HCT116 (cell line): ENCODE results near the gene ELP2. TPM values are rescaled to one million over a fixed set of nuclear protein-coding genes. Genes with fewer than 3 reads are reported as not detected.

Experiments
- ATAC-seq: fragments of 200-7000 bp; cut with Tn5 transposase; 2 replicates; pipeline ENCODE4 v1.9.1; 2020; ENCODE audit warnings: mild to moderate bottlenecking, moderate library complexity
- BruUV-seq: library from RNA; stranded (reverse); fragments of 400-500 nt; replicated peaks from 2 replicates; lab custom pipeline; 2021; lab: Mats Ljungman, UMichigan
- CTCF ChIA-PET: fragments of 300-600 bp; sonication (Branson Sonifier 250); formaldehyde crosslinking; loops from one replicate; lab custom pipeline; 2021; ENCODE audit warnings: antibody characterized with exemption; lab: Charles Lee
- POLR2A ChIA-PET: fragments of 300-600, 350-600 bp; sonication (Branson Sonifier 250); formaldehyde crosslinking; loops from one replicate; lab custom pipeline; 2021; ENCODE audit warnings: antibody characterized with exemption; lab: Charles Lee
- RAD21 ChIA-PET, 2 experiments: fragments of 300-600 bp; sonication (Branson Sonifier 250); formaldehyde crosslinking; loops; one replicate each; lab custom pipeline; 2023; ENCODE audit warnings: low total read pairs in 2 of 2; ENCODE audit not compliant: uncharacterized antibody in 2 of 2, unreplicated experiment in 2 of 2, low non-redundant PET in 1 of 2; lab: Charles Lee
- DNase-seq: peaks from one replicate; pipeline ENCODE4 v3.0.0-alpha.2; 2010; ENCODE audit warnings: low read depth, low spot score
- H2AFZ ChIP-seq: fragments of 200-600 bp; shearing (Covaris generic), sonication (generic); 2 replicates; pipeline ENCODE4 v1.6.1; 2017; ENCODE audit warnings: low read depth, mixed run types, mixed read lengths, antibody characterized with exemption, low read length; ENCODE audit not compliant: poor library complexity, severe bottlenecking
- H3K27ac ChIP-seq: 2 replicates; pipeline ENCODE4 v1.5.1; 2012; ENCODE audit warnings: low read depth, low read length
- H3K27me3 ChIP-seq: fragments of 200-600 bp; sonication (generic); 2 replicates; pipeline ENCODE4 v1.6.1; 2016; ENCODE audit warnings: mixed run types, low read length, mixed read lengths; ENCODE audit not compliant: insufficient read depth
- H3K36me3 ChIP-seq, 2 experiments: fragments of 200-500 bp in 1 of 2; fragments of 200-600 bp in 1 of 2; sonication (Bioruptor generic) in 1 of 2; sonication (generic) in 1 of 2; 2 replicates each; pipeline versions ENCODE4 v1.5.1 to v1.6.1; 2014 to 2016; ENCODE audit warnings: low read length in 2 of 2, inconsistent platforms in 1 of 2, mixed read lengths in 1 of 2, mixed run types in 1 of 2; ENCODE audit not compliant: insufficient read depth in 2 of 2, control insufficient read depth in 1 of 2
- H3K4me1 ChIP-seq, 2 experiments: fragments of 200-600 bp in 1 of 2; sonication (generic) in 1 of 2; 2 replicates each; pipeline versions ENCODE4 v1.5.1 to v1.6.1; 2012 to 2017; ENCODE audit warnings: low read length in 2 of 2, inconsistent platforms in 1 of 2, mild to moderate bottlenecking in 1 of 2, mixed read lengths in 1 of 2, mixed run types in 1 of 2, moderate library complexity in 1 of 2; ENCODE audit not compliant: insufficient read depth in 2 of 2, control insufficient read depth in 1 of 2
- H3K4me2 ChIP-seq: fragments of 200-600 bp; sonication (generic); 2 replicates; pipeline ENCODE4 v1.6.1; 2017; ENCODE audit warnings: mixed run types, low read length, mixed read lengths
- H3K4me3 ChIP-seq, 2 experiments: fragments of 200-600 bp in 1 of 2; sonication (generic) in 1 of 2; replicated peaks in 1 of 2; 2 replicates each; pipeline ENCODE4 v1.5.1; 2011 to 2016; ENCODE audit warnings: low read length in 2 of 2, control low read depth in 1 of 2, low read depth in 1 of 2, mild to moderate bottlenecking in 1 of 2, mixed read lengths in 1 of 2, mixed run types in 1 of 2
- H3K79me2 ChIP-seq: fragments of 200-600 bp; sonication (generic); 2 replicates; pipeline ENCODE4 v1.6.1; 2017; ENCODE audit warnings: mild to moderate bottlenecking, mixed run types, low read length, moderate library complexity, mixed read lengths; ENCODE audit not compliant: insufficient read depth
- H3K9ac ChIP-seq: fragments of 200-600 bp; sonication (generic); 2 replicates; pipeline ENCODE4 v1.6.1; 2016; ENCODE audit warnings: low read length, mixed read lengths
- H3K9me2 ChIP-seq: fragments of 200-600 bp; sonication (generic), shearing (Covaris generic); 2 replicates; pipeline ENCODE4 v1.6.1; 2017; ENCODE audit warnings: mixed run types, mild to moderate bottlenecking, moderate library complexity; ENCODE audit not compliant: insufficient read depth
- H3K9me3 ChIP-seq, 2 experiments: fragments of 200-500 bp in 1 of 2; fragments of 200-600 bp in 1 of 2; sonication (Bioruptor generic) in 1 of 2; sonication (generic) in 1 of 2; 2 replicates each; pipeline ENCODE4 v1.6.1; 2014 to 2017; ENCODE audit warnings: low read length in 2 of 2, mixed read lengths in 2 of 2, inconsistent platforms in 1 of 2, low read depth in 1 of 2, mild to moderate bottlenecking in 1 of 2, mixed run types in 1 of 2, moderate library complexity in 1 of 2; ENCODE audit not compliant: control insufficient read depth in 1 of 2, insufficient read depth in 1 of 2
- H4K20me1 ChIP-seq: fragments of 200-600 bp; sonication (generic), shearing (Covaris generic); 2 replicates; pipeline ENCODE4 v1.6.1; 2017; ENCODE audit warnings: mixed run types, mild to moderate bottlenecking, moderate library complexity; ENCODE audit not compliant: insufficient read depth
- ATF3 ChIP-seq: IDR thresholded peaks from 2 replicates; pipeline ENCODE4 v1.6.1; 2012
- CTCF ChIP-seq, 3 experiments: fragments of 200-600 bp in 1 of 3; sonication (generic) in 1 of 3; IDR thresholded peaks in 2 of 3; conservative IDR thresholded peaks in 1 of 3; 2 replicates each; pipeline ENCODE4 v1.5.1; 2012 to 2017; ENCODE audit warnings: low read depth in 2 of 3, low read length in 2 of 3, antibody characterized with exemption in 1 of 3, borderline replicate concordance in 1 of 3, control low read depth in 1 of 3, mild to moderate bottlenecking in 1 of 3, mixed read lengths in 1 of 3, mixed run types in 1 of 3, moderate library complexity in 1 of 3; ENCODE audit not compliant: insufficient read depth in 1 of 3
- EGR1 ChIP-seq: IDR thresholded peaks from 2 replicates; pipeline ENCODE4 v1.6.1; 2012; ENCODE audit warnings: low read depth
- EZH2phosphoT487 ChIP-seq: fragments of 200-600 bp; IDR thresholded peaks from 2 replicates; pipeline ENCODE4 v1.6.1; 2018; ENCODE audit warnings: antibody characterized with exemption, borderline replicate concordance
- MAX ChIP-seq: IDR thresholded peaks from 2 replicates; pipeline ENCODE4 v1.6.1; 2012
- RAD21 ChIP-seq: IDR thresholded peaks from 2 replicates; pipeline ENCODE4 v1.6.1; 2012; ENCODE audit warnings: low read depth, mild to moderate bottlenecking
- REST ChIP-seq: IDR thresholded peaks from 2 replicates; pipeline ENCODE4 v1.6.1; 2012; ENCODE audit warnings: low read depth
- SIN3A ChIP-seq: IDR thresholded peaks from 2 replicates; pipeline ENCODE4 v1.6.1; 2012; ENCODE audit warnings: low read depth
- TCF7L2 ChIP-seq: IDR thresholded peaks from 2 replicates; pipeline ENCODE4 v1.7.0; 2011; ENCODE audit warnings: borderline replicate concordance, inconsistent platforms; ENCODE audit not compliant: insufficient read depth, insufficient read length; ENCODE audit errors: extremely low read depth
- ZFX ChIP-seq: fragments of 450-650 bp; IDR thresholded peaks from 2 replicates; pipeline ENCODE4 v1.6.1; 2017
- intact Hi-C: fragments of 100-400 bp; cut with micrococcal nuclease; formaldehyde crosslinking; loops from 2 replicates; pipeline ENCODE4 v1.10.0; 2022
- total RNA-seq: library from RNA; stranded (reverse); gene quantifications from one replicate; pipeline ENCODE4 v1.2.1, GENCODE V29; 2021; ENCODE audit not compliant: unreplicated experiment

The ELP2 gene
- total RNA-seq, 1 experiment from 2014 or later = 109 TPM

- no peak overlapping the region for H3K4me3 ChIP-seq
- no peaks in the 10 kb centered on the region for H3K9me2 ChIP-seq
- H3K36me3 ChIP-seq = peaks cover 71 to 75% of the 10 kb centered on the region in 2 experiments
- ChIA-PET CTCF (no interaction called here), POLR2A (no interaction called here), RAD21 (interaction anchor here in 1 of 2 experiments (0.7 kb wide), 1 partner anchor 9 kb away, joined by 3 read pairs; no protein-coding TSS in a partner anchor)
- no peak overlapping the region for H3K9ac ChIP-seq
- H4K20me1 ChIP-seq = no peaks in the 10 kb centered on the region
- no peak overlapping the region for H3K4me2 ChIP-seq
- H3K9me3 ChIP-seq = no peaks in the 10 kb centered on the region
- no peaks in the 10 kb centered on the region for H3K4me1 ChIP-seq
- no peak overlapping the region for H2AFZ ChIP-seq
- peaks cover 22% of the 10 kb centered on the region for H3K79me2 ChIP-seq
- H3K27me3 ChIP-seq = no peaks in the 10 kb centered on the region
- DNase-seq = no peak
- no TSS peak for BruUV-seq
- TF ChIP-seq REST = no peak
- no peak for TF ChIP-seq ATF3
- no peak for TF ChIP-seq TCF7L2
- no peak for TF ChIP-seq CTCF (IDR thresholded peaks at IDR 0.05 in 2 of 3, conservative IDR thresholded peaks at IDR 0.05 in 1 of 3; ENCODE audit: borderline replicate concordance in 1 of 3, insufficient read depth in 1 of 3, low read depth in 2 of 3, low read length in 2 of 3)
- TF ChIP-seq SIN3A = no peak
- TF ChIP-seq RAD21 = no peak
- no peak for TF ChIP-seq EGR1
- no peak for TF ChIP-seq MAX
- TF ChIP-seq EZH2phosphoT487 = no peak
- TF ChIP-seq ZFX = no peak
- ATAC-seq = no peak
- no peak overlapping the region for H3K27ac ChIP-seq
- intact Hi-C loops = no loop called here
Measured at GRCh38 chr18:36141576-36141975, 11.9 kb downstream of the ELP2 start.
